H4 (cell line): ENCODE measurements around the gene TANGO2. TPM values are rescaled to one million over a fixed set of nuclear protein-coding genes. Genes with fewer than 3 reads are reported as not detected.

Source experiments
- DNase-seq: peaks from one replicate; pipeline ENCODE4 v3.0.0-alpha.2; 2015; ENCODE audit warnings: low spot score
- total RNA-seq: library from RNA; depleted of rRNA; stranded (reverse); fragments of >200 nt; shearing (Covaris generic); gene quantifications from 2 replicates; pipeline ENCODE4 v1.2.3, GENCODE V29; 2014

The TANGO2 gene
- total RNA-seq, 1 experiment from 2014 or later = 20.6 TPM

GRCh38 chr22:20105456-20106204, 84.7 kb downstream of the TANGO2 start:
- DNase-seq = no peak

GRCh38 chr22:20106205-20106848, 85.4 kb downstream of the TANGO2 start:
- no peak for DNase-seq

- DNase-seq = no peak
These were observed 85.9 kb downstream of the TANGO2 start for GRCh38 chr22:20106849-20107237.

GRCh38 chr22:20107471-20107901, 86.6 kb downstream of the TANGO2 start:
- no peak for DNase-seq

GRCh38 chr22:20107951-20108756, 87.2 kb downstream of the TANGO2 start:
- no peak for DNase-seq

GRCh38 chr22:20108757-20109230, 87.9 kb downstream of the TANGO2 start:
- no peak for DNase-seq

GRCh38 chr22:20109411-20110358, 88.8 kb downstream of the TANGO2 start:
- no peak for DNase-seq

- no peak for DNase-seq
These were observed 89.6 kb downstream of the TANGO2 start for GRCh38 chr22:20110359-20110985.

- DNase-seq = peak; percentile 34
These were observed 90.3 kb downstream of the TANGO2 start for GRCh38 chr22:20111045-20111688.

GRCh38 chr22:20111689-20112622, 91.0 kb downstream of the TANGO2 start:
- no peak for DNase-seq

GRCh38 chr22:20112623-20113511, 92.0 kb downstream of the TANGO2 start:
- DNase-seq = no peak

- no peak for DNase-seq
These were observed 92.8 kb downstream of the TANGO2 start for GRCh38 chr22:20113551-20114310.

GRCh38 chr22:20114506-20115475, 93.9 kb downstream of the TANGO2 start:
- no peak for DNase-seq

- no peak for DNase-seq
These were observed 94.9 kb downstream of the TANGO2 start, which contains the start of gene RANBP1 for GRCh38 chr22:20115691-20116375. Gene RANBP1 (plus strand): TSS chr22:20116104. CDS start chr22:20116185, 81 bp downstream.

GRCh38 chr22:20116376-20116950, 95.6 kb downstream of the TANGO2 start:
- no peak for DNase-seq
